NCI-H146 (cell line): ENCODE data around the gene ARMC3.
"Not testable (repeated sequence)": the region's sequence is repeated elsewhere in the genome, so short reads cannot be mapped to it uniquely, and the experiment has no call there.

ENCODE experiments used
- DNase-seq: peaks from one replicate; lab custom pipeline; 2025; lab: John Stamatoyannopoulos, UW

ARMC3 gene

GRCh38 chr10:22927166-22927565 lies 687 bp upstream of the ARMC3 start:
- DNase-seq: no peak

- not testable (repeated sequence) for DNase-seq
These were observed 1.2 kb downstream of the ARMC3 start for GRCh38 chr10:22929053-22929452.

- no peak for DNase-seq
These were observed 4.1 kb downstream of the ARMC3 start for GRCh38 chr10:22931948-22932347.

GRCh38 chr10:22932626-22933370 lies 4.9 kb downstream of the ARMC3 start:
- DNase-seq: no peak

GRCh38 chr10:22934726-22935125 lies 6.9 kb downstream of the ARMC3 start:
- DNase-seq: no peak

- no peak for DNase-seq
These were observed 14.6 kb downstream of the ARMC3 start for GRCh38 chr10:22942437-22942836.

GRCh38 chr10:22945934-22946673 lies 18.3 kb downstream of the ARMC3 start:
- DNase-seq: no peak

- DNase-seq: no peak
These were observed 27.1 kb downstream of the ARMC3 start for GRCh38 chr10:22954970-22955369.

GRCh38 chr10:22958338-22958737 lies 30.5 kb downstream of the ARMC3 start:
- no peak for DNase-seq

GRCh38 chr10:22959292-22959691 lies 31.4 kb downstream of the ARMC3 start:
- no peak for DNase-seq

- no peak for DNase-seq
These were observed 32.1 kb downstream of the ARMC3 start for GRCh38 chr10:22959950-22960349.

GRCh38 chr10:22962817-22963216 lies 35.0 kb downstream of the ARMC3 start:
- no peak for DNase-seq

GRCh38 chr10:22969704-22970103 lies 41.9 kb downstream of the ARMC3 start:
- no peak for DNase-seq

- DNase-seq: no peak
These were observed 48.7 kb downstream of the ARMC3 start for GRCh38 chr10:22976534-22976933.

- no peak for DNase-seq
These were observed 49.9 kb downstream of the ARMC3 start for GRCh38 chr10:22977751-22978150.

- DNase-seq: no peak
These were observed 50.4 kb downstream of the ARMC3 start for GRCh38 chr10:22978287-22978686.

GRCh38 chr10:22978918-22979317 lies 51.1 kb downstream of the ARMC3 start:
- peak; percentile 34 for DNase-seq

- no peak for DNase-seq
These were observed 53.0 kb downstream of the ARMC3 start for GRCh38 chr10:22980822-22981221.

GRCh38 chr10:22984066-22984465 lies 56.2 kb downstream of the ARMC3 start:
- no peak for DNase-seq

GRCh38 chr10:22986771-22987542 lies 59.1 kb downstream of the ARMC3 start:
- DNase-seq: peak; percentile 25

- DNase-seq: peak; percentile 66
These were observed 60.9 kb downstream of the ARMC3 start for GRCh38 chr10:22988581-22989360.

GRCh38 chr10:22990443-22990842 lies 62.6 kb downstream of the ARMC3 start:
- no peak for DNase-seq
